ENCODE measurements around the gene CCDC157. TPM values are rescaled to one million over a fixed set of nuclear protein-coding genes. Genes with fewer than 3 reads are reported as not detected.

Gene CCDC157
- total and polyA plus RNA-seq, 10 of the 15 experiments (the other 5 are each of a cell fraction or from before 2014, with no cell fraction given), result 0.10 to 2.8 (median 1.2) TPM

GRCh38 chr22:30338802-30339201 is 18.0 kb upstream of the CCDC157 start:
- no TSS peak for BruUV-seq (replicated peaks)
- ChIA-PET POLR2A (interaction anchor here (0.7 kb wide), 1 partner anchor 87 kb away, joined by 6 read pairs; the partner anchor contains the start of gene MTFP1), CTCF (interaction anchor here (1.3 to 1.5 kb wide), 2 partner anchors 10 to 51 kb away, joined by 3 to 7 read pairs; no protein-coding TSS in a partner anchor), SMC1A (ENCODE audit: uncharacterized antibody, unreplicated experiment) (no interaction called here), RAD21 (ENCODE audit: unreplicated experiment) (no interaction called here)
- TF ChIP-seq ZSCAN29 (IDR thresholded peaks at IDR 0.05) (no peak), E2F8 (IDR thresholded peaks at IDR 0.05; ENCODE audit: low read depth, partially characterized antibody) (no peak), SMC3 (IDR thresholded peaks at IDR 0.05; ENCODE audit: borderline replicate concordance, low read length) (no peak)
- no peak for DNase-seq (ENCODE audit: low read depth, low spot score)
- no peaks in the 10 kb centered on the region for H3K9me3 ChIP-seq (replicated peaks; ENCODE audit: control insufficient read depth, insufficient read depth, low read length)
- no peak for ATAC-seq
- intact Hi-C loops (cut with micrococcal nuclease; ENCODE audit: unreplicated experiment), result no loop called here
- H3K27me3 ChIP-seq (replicated peaks in 1 of 2; ENCODE audit: control insufficient read depth in 2 of 2, insufficient read depth in 2 of 2, low read length in 1 of 2), result no peaks in the 10 kb centered on the region
- no peak overlapping the region for H3K4me3 ChIP-seq
- peaks cover 64 to 66% of the 10 kb centered on the region in 2 experiments for H3K36me3 ChIP-seq (ENCODE audit: control insufficient read depth in 2 of 2, insufficient read depth in 2 of 2, low read length in 1 of 2)
- H3K9ac ChIP-seq (ENCODE audit: control insufficient read depth, insufficient read depth, low read length), result no peak overlapping the region
- 93% methylated on average over 7 of the region's 7 CpGs for WGBS (ENCODE audit: insufficient coverage, insufficient replicate concordance, low lambda C conversion rate, missing lambda C conversion rate)
- no peak overlapping the region for H3K4me2 ChIP-seq (ENCODE audit: control insufficient read depth, insufficient read depth)
- H3K79me2 ChIP-seq (ENCODE audit: control insufficient read depth, insufficient read depth, low read length), result no peaks in the 10 kb centered on the region
- no peak overlapping the region for H3K27ac ChIP-seq (ENCODE audit: control insufficient read depth, insufficient read depth)
- no peak overlapping the region for H2AFZ ChIP-seq (ENCODE audit: control insufficient read depth, low read depth, low read length)
- no peak for FAIRE-seq
- no peaks in the 10 kb centered on the region for H3K4me1 ChIP-seq (ENCODE audit: control insufficient read depth, insufficient read depth, low read length)
- in situ Hi-C loops (cut with MboI), result no loop called here
- no peaks in the 10 kb centered on the region for H4K20me1 ChIP-seq (ENCODE audit: control insufficient read depth, insufficient read depth)
